Activated T-helper 1 cell treated with anti-CD3 and anti-CD28 coated beads, Interleukin-2, amount 50 U/mL, for 16 hours (primary cell): ENCODE results near the gene LAMB2.

Source experiments
- DNase-seq, 2 donors: peaks; one replicate each; pipeline ENCODE4 v3.0.0-alpha.2; 2020; ENCODE audit warnings: low read depth in 1 of 2, low spot score in 1 of 2

Gene LAMB2

DNA sequence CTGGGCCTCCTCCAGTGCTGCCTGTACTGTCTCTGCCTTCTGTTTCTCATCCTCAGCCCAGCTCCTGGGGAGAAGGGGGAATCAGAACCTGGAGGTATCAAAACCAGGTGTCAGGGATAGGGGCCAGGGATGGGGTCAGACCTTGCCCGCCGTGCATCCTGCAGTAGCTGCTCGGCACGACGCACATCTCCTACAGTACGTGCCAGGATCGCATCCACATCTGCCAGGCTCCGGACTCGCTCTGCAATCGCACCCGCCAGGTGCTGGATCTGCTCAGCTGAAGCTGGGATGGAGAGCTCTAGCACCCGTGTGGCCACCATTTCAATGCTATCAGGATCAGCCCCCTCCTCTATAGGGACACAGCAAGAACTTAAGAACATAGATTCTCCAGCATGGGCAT lies 10.8 kb downstream of the LAMB2 start:
- no peak for DNase-seq

GRCh38 chr3:49121132-49121736 lies 11.6 kb downstream of the LAMB2 start:
- DNase-seq: no peak

DNA sequence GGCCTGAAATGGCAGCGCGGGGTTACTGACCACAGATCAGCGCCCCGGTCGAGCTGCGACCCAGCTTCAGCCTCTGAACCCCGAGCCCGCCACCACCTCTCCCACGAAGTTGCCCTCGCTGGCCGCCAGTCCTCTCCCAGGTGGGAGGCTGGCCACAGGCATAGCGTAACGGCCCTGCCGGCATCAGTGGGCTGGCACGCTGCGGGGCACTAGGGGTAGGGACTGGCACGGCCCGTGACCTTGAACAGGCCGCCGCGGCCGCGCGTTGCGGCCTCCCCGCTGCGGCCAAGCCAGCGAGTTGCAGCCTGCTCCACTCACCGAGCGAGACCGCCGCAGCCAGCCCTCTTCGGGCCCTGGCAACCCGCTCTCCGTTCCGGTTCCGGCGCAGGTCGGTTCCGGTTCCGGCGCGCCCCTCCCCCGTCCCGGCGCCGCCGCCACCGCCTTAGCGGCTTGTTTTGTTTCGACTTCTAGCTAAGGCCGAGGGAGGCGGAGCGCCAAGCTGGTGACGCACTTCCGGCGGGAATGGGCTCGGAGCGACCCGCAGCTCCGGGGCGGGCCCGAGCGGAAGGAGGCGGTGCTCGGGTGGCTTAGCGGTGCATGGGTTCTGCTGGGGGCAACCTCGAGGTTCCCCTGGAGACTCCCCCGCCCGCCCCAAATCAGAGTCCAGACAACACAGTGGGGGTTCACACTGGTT lies 12.3 kb downstream of the LAMB2 start, which contains the start of gene USP19:
Gene USP19, minus strand, starts transcription at position 386 of the 694 bp plus-strand sequence. CDS start 1,678 bp downstream, outside the sequence.
- peak; percentile 87 to 92 for DNase-seq

DNA sequence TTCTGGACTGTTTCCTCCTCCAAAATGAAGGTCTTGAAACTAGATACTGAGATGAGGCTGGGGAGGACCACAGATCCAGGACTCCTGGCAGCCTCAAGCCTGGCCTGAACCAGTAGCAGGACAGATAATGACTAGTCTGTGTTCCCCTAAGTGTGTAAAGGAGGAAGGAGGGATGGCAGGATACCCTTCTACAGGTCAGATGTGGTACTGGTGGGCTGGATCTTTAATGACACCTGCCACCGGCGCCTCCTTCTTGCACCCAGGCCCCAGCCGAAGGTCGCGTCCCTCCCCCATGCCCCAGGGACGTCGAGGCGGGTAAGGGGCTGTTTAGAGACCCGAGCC lies 12.8 kb downstream of the LAMB2 start:
- DNase-seq: peak in 1 of 2 donors; percentile 4

DNA sequence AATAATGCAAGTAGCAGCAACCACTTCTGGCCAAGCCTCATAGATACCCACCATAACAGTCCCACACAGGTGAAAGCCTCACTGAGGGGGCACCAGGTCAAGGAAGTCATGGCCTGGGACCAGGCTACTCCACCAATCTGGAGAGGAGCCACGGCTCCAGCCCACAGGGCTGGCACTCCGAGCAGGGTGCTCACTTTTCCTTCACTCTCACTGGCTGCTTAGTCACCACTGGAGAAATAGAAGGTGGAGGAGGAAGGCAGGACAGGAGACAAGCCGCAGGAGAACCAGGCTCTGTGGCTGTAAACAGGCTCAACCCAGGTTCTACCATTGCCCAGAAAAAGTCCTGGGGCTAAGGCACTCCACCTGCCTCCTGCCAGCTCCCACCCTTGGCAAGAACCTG lies 13.4 kb downstream of the LAMB2 start:
- no peak for DNase-seq

DNA sequence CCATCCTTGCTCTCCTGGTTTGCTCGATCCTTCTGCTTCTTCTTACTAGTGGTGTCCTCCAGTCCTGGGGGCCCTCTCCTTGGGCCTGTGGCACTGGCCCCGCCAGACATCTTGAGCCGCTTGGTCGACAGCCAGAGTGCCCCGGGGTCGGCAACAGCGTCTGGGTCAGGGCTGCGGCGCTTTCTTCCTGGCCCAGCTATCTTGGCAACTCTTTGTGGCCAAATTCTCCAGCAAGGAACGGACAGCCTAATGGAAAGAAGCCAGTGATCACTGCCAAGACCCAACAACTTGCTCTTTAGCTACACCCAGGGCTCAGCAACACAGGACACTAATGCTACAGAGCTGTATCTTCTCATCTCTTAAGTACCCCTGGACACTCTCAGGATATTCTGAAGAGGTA lies 13.8 kb downstream of the LAMB2 start:
- DNase-seq: no peak

GRCh38 chr3:49112262-49112661 lies 20.6 kb downstream of the LAMB2 start:
- DNase-seq: no peak

DNA sequence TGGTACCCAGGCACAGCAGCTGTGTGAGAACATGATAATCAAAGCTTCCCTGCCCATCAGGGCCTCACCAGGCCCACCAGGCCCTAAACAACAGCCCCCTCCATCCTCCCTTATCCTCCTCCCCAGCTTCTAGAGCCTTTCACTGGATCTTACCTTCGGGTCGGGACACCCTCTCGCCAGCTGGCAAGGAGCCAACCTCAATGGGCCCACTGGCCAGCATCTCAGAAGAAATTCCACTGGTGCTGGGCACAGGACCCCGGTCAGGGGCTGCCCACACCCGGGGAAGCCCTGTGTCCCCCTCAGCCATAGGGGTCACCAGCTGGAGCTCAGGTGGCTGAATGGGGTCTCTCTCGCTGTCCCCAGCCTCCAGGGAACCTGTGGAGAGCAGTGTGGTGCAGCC lies 21.5 kb downstream of the LAMB2 start:
- no peak for DNase-seq

DNA sequence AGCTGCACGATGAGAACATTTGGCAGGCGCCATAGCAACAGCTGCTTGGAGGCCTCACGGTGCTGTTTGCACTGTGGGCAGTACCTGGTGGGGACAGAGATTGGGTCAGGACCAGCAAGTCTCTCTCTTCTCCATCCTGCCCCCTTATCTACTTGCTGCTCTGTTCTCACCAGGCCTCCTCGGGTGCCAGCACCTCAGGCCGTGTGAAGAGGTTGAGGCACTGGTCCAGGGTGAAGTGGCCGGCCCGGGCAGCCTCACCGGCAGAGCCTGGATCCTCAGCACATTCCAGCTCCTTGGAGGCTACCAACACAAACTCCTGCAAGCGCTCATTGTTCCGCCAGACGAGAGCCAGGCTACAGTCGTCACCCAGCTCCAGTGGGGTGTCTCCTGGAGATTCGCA lies 22.1 kb downstream of the LAMB2 start:
- DNase-seq: no peak

DNA sequence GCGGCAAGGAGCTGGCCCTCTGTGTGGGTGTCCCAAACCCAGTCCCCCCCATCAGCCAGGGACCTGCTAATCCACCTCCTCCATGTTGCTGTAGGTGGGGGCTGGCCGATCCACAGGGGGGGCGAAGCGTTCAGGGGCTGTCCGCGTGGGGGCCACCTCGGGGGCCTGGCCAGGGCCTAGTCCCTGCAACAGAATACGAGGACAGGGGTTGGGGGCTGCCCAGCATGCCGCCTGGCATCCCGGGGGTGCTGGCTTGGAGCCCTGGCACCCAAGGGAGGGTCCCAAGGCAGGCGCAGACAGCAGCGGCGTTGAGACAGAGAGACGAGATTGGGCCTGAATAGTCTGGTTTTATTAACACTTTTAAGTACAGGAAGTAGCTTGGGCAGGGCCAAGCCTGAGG lies 24.5 kb downstream of the LAMB2 start:
- no peak for DNase-seq

GRCh38 chr3:49104427-49105291 lies 28.2 kb downstream of the LAMB2 start, which contains the start of gene QARS1:
Gene QARS1 (minus strand): TSS chr3:49104757. CDS start chr3:49104733, 24 bp downstream.
- peak; percentile 75 to 78 for DNase-seq

DNA sequence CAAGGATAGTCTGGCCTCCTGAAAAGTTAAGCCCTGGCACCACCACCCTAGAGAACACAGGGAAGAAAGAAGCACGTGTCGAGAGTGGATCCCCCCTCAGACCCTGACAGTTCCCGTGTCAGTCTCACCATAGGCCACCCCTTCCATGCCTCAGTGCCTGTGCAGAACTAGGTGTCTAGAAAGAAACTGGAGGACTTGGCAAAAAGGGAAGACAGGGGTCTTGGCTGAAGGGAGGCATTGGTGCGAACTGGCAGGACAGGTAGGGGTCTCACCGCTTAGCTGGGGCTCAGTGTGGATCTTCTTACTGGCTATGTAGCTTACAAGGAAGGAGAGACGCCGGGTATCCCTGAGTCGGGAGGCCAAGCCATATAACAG lies 28.8 kb downstream of the LAMB2 start:
- no peak for DNase-seq

- DNase-seq: no peak
Observed at GRCh38 chr3:49100046-49100615, 32.7 kb downstream of the LAMB2 start.

- DNase-seq: no peak
Observed at GRCh38 chr3:49098910-49099630, 33.8 kb downstream of the LAMB2 start.

GRCh38 chr3:49098429-49098828 lies 34.4 kb downstream of the LAMB2 start:
- no peak for DNase-seq

- peak; percentile 87 to 88 for DNase-seq
Observed at GRCh38 chr3:49093853-49094767, 38.7 kb downstream of the LAMB2 start, which contains the start of gene QRICH1. Gene QRICH1 (minus strand): TSS chr3:49094071. CDS start chr3:49077017, 17,054 bp downstream.

DNA sequence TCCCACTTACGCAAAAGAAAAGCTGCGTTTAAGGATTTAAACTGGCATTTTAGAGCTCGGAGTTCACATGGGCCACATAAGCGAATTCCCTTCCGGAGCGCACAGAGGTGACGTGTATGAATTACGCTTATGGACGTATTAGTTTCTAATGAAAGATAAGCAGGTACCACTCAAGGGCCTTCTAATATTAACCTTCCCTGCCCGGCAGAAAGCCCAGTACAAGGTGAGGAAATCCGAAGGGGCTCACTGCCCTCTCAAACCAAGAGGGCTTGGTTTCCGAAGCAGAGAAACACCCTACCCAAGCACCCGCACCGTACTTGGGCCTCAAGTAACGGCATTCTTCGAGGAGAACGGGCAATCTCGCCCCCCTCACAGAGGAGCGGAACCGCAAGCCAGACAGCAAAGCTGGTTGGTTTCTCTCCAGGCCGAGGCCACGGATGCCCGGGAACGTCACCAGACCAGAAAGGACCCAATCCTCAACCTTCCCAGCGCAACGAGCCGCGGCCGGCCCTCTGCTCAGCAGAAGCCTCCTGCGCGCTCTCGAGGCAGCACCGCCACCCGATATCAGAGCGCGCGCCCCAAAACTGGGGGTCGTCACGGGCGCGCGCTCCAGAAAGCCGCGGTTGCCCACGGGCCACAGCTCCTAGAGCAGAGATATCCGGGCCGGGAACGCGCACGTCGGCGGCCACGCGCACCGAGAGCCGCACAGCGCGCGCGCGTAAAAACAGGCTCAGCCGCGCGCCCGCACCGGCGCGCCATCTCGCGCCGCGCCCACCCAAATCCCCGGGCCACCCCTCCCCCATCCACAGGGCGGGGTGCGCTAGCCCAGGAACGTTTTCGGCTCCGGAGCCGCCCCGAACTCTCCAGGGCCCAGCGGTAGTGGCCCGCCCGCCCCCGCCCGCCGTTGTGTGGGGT lies 39.7 kb downstream of the LAMB2 start:
- DNase-seq: peak; percentile 63 to 71

DNA sequence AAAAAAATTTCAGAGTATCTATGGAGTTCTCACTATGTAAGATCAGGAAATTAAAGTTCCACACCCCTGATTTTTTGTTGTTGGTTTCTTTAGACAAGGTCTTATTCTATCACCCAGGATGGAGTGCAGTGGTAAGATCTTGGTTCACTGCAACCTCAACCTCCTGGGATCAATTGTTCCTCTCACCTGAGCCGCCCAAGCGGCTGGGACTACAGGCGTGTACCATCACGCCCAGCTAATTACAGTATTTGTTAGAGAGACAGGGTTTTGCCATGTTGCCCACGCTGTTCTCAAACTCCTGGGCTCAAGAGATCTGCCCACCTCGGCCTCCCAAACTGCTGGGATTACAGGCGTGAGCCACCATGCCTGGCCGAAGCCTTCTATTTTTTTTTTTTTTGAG lies 51.4 kb downstream of the LAMB2 start:
- no peak for DNase-seq

DNA sequence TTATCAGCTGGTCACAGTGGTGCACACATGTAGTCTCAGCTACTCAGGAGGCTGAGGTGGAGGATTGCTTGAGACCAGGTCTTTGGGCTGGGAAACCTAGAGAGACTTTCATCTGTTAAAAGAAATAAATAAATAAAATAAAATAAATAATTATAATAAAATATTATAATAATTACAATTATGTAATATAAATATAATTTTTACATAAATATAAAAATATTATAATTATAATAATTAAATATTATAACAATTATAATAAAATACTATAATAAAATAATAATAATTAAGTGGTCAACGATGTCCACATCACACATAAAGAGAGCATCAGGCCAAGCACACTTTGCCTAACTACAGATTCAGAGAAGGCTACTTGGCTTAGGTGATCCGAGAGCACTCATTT lies 53.6 kb downstream of the LAMB2 start:
- DNase-seq: no peak
